ENCODE measurements around the gene IRX3. TPM values are rescaled to one million over a fixed set of nuclear protein-coding genes. Genes with fewer than 3 reads are reported as not detected.

Gene IRX3
- total and polyA plus RNA-seq, 11 donors: 28.6 to 101 (median 45.9) TPM

- ATAC-seq: no peak
- intact Hi-C loops (cut with DNase I): no loop called here
- no peak overlapping the region for H3K27ac ChIP-seq
These were observed 18.5 kb upstream of the IRX3 start for GRCh38 chr16:54305080-54305479.

GRCh38 chr16:54303613-54304012 lies 17.0 kb upstream of the IRX3 start:
- Histone ChIP-seq H3K36me3 (no peaks in the 10 kb centered on the region), H3K27ac (no peak overlapping the region), H3K27me3 (no peaks in the 10 kb centered on the region), H3K4me3 (no peak overlapping the region), H3K9me3 (no peaks in the 10 kb centered on the region), H3K4me1 (no peaks in the 10 kb centered on the region)
- ATAC-seq: no peak
- intact Hi-C loops (cut with DNase I): no loop called here
- TF ChIP-seq CTCF (IDR thresholded peaks at IDR 0.05): no peak
- no peak for TF ChIP-seq POLR2A (IDR thresholded peaks at IDR 0.05)
- 82 to 89% (median 82%) methylated on average over 8 of the region's 8 CpGs for WGBS, 4 donors
- no peak for DNase-seq

More at GRCh38 chr16:54305080-54305479, 18.5 kb upstream of the IRX3 start:
- no peak for DNase-seq
- TF ChIP-seq CTCF (IDR thresholded peaks at IDR 0.05) (no peak), POLR2A (IDR thresholded peaks at IDR 0.05) (no peak)
- WGBS, 4 donors: 74 to 86% (median 78%) methylated on average over 3 of the region's 3 CpGs
- no peaks in the 10 kb centered on the region for H3K9me3 ChIP-seq
- no peak overlapping the region for H3K4me3 ChIP-seq
- no peaks in the 10 kb centered on the region for H3K36me3 ChIP-seq
- no peaks in the 10 kb centered on the region for H3K4me1 ChIP-seq
- no peaks in the 10 kb centered on the region for H3K27me3 ChIP-seq

- no peak for DNase-seq
These were observed 10.6 kb upstream of the IRX3 start for GRCh38 chr16:54297154-54297553.

GRCh38 chr16:54296543-54296942 lies 10.0 kb upstream of the IRX3 start:
- intact Hi-C loops (cut with DNase I): no loop called here
- H3K27ac ChIP-seq: no peak overlapping the region
- no peak overlapping the region for H3K4me3 ChIP-seq
- 91 to 98% (median 95%) methylated on average over 1 of the region's 1 CpG for WGBS, 4 donors
- DNase-seq: no peak
- H3K4me1 ChIP-seq: no peaks in the 10 kb centered on the region
- peaks cover 0 to 17% (median 0%) of the 10 kb centered on the region in 9 donors for H3K27me3 ChIP-seq
- TF ChIP-seq CTCF (IDR thresholded peaks at IDR 0.05) (no peak), POLR2A (IDR thresholded peaks at IDR 0.05) (no peak)
- no peak for ATAC-seq
- H3K36me3 ChIP-seq: no peaks in the 10 kb centered on the region
- H3K9me3 ChIP-seq: peaks cover 0 to 5% (median 0%) of the 10 kb centered on the region in 12 donors

More at GRCh38 chr16:54297154-54297553, 10.6 kb upstream of the IRX3 start:
- peaks cover 0 to 11% (median 0%) of the 10 kb centered on the region in 9 donors for H3K27me3 ChIP-seq
- peaks cover 0 to 5% (median 0%) of the 10 kb centered on the region in 12 donors for H3K9me3 ChIP-seq
- no peak overlapping the region for H3K4me3 ChIP-seq
- H3K4me1 ChIP-seq: no peaks in the 10 kb centered on the region
- H3K27ac ChIP-seq: no peak overlapping the region
- intact Hi-C loops (cut with DNase I): no loop called here
- no peaks in the 10 kb centered on the region for H3K36me3 ChIP-seq
- WGBS, 4 donors: 81 to 92% (median 85%) methylated on average over 3 of the region's 3 CpGs
- no peak for TF ChIP-seq POLR2A (IDR thresholded peaks at IDR 0.05)
- TF ChIP-seq CTCF (IDR thresholded peaks at IDR 0.05): no peak
- peak in 1 of 4 donors; percentile 29 for ATAC-seq

Data from heart left ventricle (tissue), 16 donors.